ENCODE results near the gene TEX22.

- no peak for TF ChIP-seq CTCF (IDR thresholded peaks at IDR 0.05)
- TF ChIP-seq POLR2A (IDR thresholded peaks at IDR 0.05), result no peak
Observed at GRCh38 chr14:105389534-105389933, 8.8 kb upstream of the TEX22 start.
